WTC11 (cell line): ENCODE measurements around the gene MMP17. TPM values are rescaled to one million over a fixed set of nuclear protein-coding genes. Genes with fewer than 3 reads are reported as not detected.

Source experiments
- CREM ChIP-seq: sonication (generic); formaldehyde crosslinking; IDR thresholded peaks from 2 replicates; pipeline ENCODE4 v1.8.1; 2022; ENCODE audit warnings: mild to moderate bottlenecking, missing genetic modification reagents, moderate library complexity
- FOXP1 ChIP-seq: sonication (generic); formaldehyde crosslinking; IDR thresholded peaks from 2 replicates; pipeline ENCODE4 v1.8.0; 2022; ENCODE audit warnings: missing genetic modification reagents, mild to moderate bottlenecking, moderate library complexity, borderline replicate concordance
- GABPB1 ChIP-seq: sonication (generic); formaldehyde crosslinking; IDR thresholded peaks from 2 replicates; pipeline ENCODE4 v1.8.1; 2023; ENCODE audit warnings: mild to moderate bottlenecking, missing genetic modification reagents
- HMGA2 ChIP-seq: fragments of 250-450 bp; sonication (Bioruptor Pico); IDR thresholded peaks from 2 replicates; pipeline ENCODE4 v1.4.0; 2021; ENCODE audit warnings: mild to moderate bottlenecking, moderate library complexity
- HMGXB4 ChIP-seq: sonication (generic); formaldehyde crosslinking; IDR thresholded peaks from 2 replicates; pipeline ENCODE4 v1.8.1; 2023; ENCODE audit warnings: mild to moderate bottlenecking, moderate library complexity, missing genetic modification reagents
- NFE2L1 ChIP-seq: sonication (generic); formaldehyde crosslinking; IDR thresholded peaks from 2 replicates; pipeline ENCODE4 v1.8.1; 2023; ENCODE audit warnings: missing genetic modification reagents
- NFYB ChIP-seq: sonication (generic); formaldehyde crosslinking; conservative IDR thresholded peaks from 2 replicates; pipeline ENCODE4 v1.8.0; 2022; ENCODE audit warnings: low read depth, missing genetic modification reagents
- NR1H2 ChIP-seq: sonication (generic); formaldehyde crosslinking; IDR thresholded peaks from 2 replicates; pipeline ENCODE4 v1.9.0; 2021; ENCODE audit warnings: mild to moderate bottlenecking, moderate library complexity, missing genetic modification reagents
- OVOL2 ChIP-seq: fragments of 250-450 bp; sonication (Bioruptor Pico); IDR thresholded peaks from 2 replicates; pipeline ENCODE4 v1.9.0; 2021; ENCODE audit warnings: mild to moderate bottlenecking, borderline replicate concordance
- PRRX2 ChIP-seq: fragments of 250-450 bp; sonication (Bioruptor Pico); IDR thresholded peaks from 2 replicates; pipeline ENCODE4 v1.8.0; 2021; ENCODE audit warnings: mild to moderate bottlenecking
- SMAD4 ChIP-seq: sonication (generic); formaldehyde crosslinking; IDR thresholded peaks from 2 replicates; pipeline ENCODE4 v1.8.0; 2022; ENCODE audit warnings: mild to moderate bottlenecking, missing genetic modification reagents
- TCF7 ChIP-seq: sonication (generic); formaldehyde crosslinking; IDR thresholded peaks from 2 replicates; pipeline ENCODE4 v1.8.0; 2022; ENCODE audit warnings: mild to moderate bottlenecking, low read depth, missing genetic modification reagents, moderate library complexity
- TEAD1 ChIP-seq: sonication (generic); formaldehyde crosslinking; IDR thresholded peaks from 2 replicates; pipeline ENCODE4 v1.8.0; 2022; ENCODE audit warnings: mild to moderate bottlenecking, missing genetic modification reagents
- ZBTB43 ChIP-seq: sonication (generic); formaldehyde crosslinking; IDR thresholded peaks from 2 replicates; pipeline ENCODE4 v1.8.1; 2023; ENCODE audit warnings: mild to moderate bottlenecking, missing genetic modification reagents
- ZNF121 ChIP-seq: sonication (generic); formaldehyde crosslinking; IDR thresholded peaks from 2 replicates; pipeline ENCODE4 v1.8.0; 2023; ENCODE audit warnings: missing genetic modification reagents
- ZNF138 ChIP-seq: sonication (generic); formaldehyde crosslinking; conservative IDR thresholded peaks from 2 replicates; pipeline ENCODE4 v1.8.1; 2022; ENCODE audit warnings: mild to moderate bottlenecking, moderate library complexity, missing genetic modification reagents
- ZNF263 ChIP-seq: sonication (generic); formaldehyde crosslinking; IDR thresholded peaks from 2 replicates; pipeline ENCODE4 v1.8.1; 2022; ENCODE audit warnings: low read depth, mild to moderate bottlenecking, moderate library complexity, missing genetic modification reagents
- ZNF396 ChIP-seq: fragments of 250-450 bp; sonication (Bioruptor Pico); IDR thresholded peaks from 2 replicates; pipeline ENCODE4 v1.8.0; 2021; ENCODE audit warnings: mild to moderate bottlenecking, moderate library complexity, borderline replicate concordance
- ZNF425 ChIP-seq: fragments of 250-450 bp; sonication (Bioruptor Pico); conservative IDR thresholded peaks from 2 replicates; pipeline ENCODE4 v1.9.0; 2021; ENCODE audit warnings: mild to moderate bottlenecking
- ZNF512 ChIP-seq: sonication (generic); formaldehyde crosslinking; IDR thresholded peaks from 2 replicates; pipeline ENCODE4 v1.8.1; 2022; ENCODE audit warnings: missing genetic modification reagents, borderline replicate concordance
- total RNA-seq: library from RNA; stranded (reverse); gene quantifications from 3 replicates; pipeline ENCODE4 v1.2.3, GENCODE V29; 2021
- TF ChIP-seq, protein P1 (sequence below): fragments of 250-450 bp; sonication (Bioruptor Pico); IDR thresholded peaks from 2 replicates; pipeline ENCODE4 v1.9.0; 2021; ENCODE audit warnings: moderate library complexity, mild to moderate bottlenecking, inconsistent platforms, borderline replicate concordance
- TF ChIP-seq, protein P2 (sequence below): sonication (generic); formaldehyde crosslinking; conservative IDR thresholded peaks from 2 replicates; pipeline ENCODE4 v1.8.1; 2023; ENCODE audit warnings: mild to moderate bottlenecking, low read depth, missing genetic modification reagents, moderate library complexity
- TF ChIP-seq, protein P3 (sequence below): sonication (generic); formaldehyde crosslinking; IDR thresholded peaks from 2 replicates; pipeline ENCODE4 v1.8.1; 2023; ENCODE audit warnings: mild to moderate bottlenecking, missing genetic modification reagents, moderate library complexity
- TF ChIP-seq, protein P4 (sequence below): sonication (generic); formaldehyde crosslinking; IDR thresholded peaks from 2 replicates; pipeline ENCODE4 v1.8.0; 2023; ENCODE audit warnings: missing genetic modification reagents

The MMP17 gene
- total RNA-seq, 1 experiment from 2014 or later: 67.1 TPM

DNA sequence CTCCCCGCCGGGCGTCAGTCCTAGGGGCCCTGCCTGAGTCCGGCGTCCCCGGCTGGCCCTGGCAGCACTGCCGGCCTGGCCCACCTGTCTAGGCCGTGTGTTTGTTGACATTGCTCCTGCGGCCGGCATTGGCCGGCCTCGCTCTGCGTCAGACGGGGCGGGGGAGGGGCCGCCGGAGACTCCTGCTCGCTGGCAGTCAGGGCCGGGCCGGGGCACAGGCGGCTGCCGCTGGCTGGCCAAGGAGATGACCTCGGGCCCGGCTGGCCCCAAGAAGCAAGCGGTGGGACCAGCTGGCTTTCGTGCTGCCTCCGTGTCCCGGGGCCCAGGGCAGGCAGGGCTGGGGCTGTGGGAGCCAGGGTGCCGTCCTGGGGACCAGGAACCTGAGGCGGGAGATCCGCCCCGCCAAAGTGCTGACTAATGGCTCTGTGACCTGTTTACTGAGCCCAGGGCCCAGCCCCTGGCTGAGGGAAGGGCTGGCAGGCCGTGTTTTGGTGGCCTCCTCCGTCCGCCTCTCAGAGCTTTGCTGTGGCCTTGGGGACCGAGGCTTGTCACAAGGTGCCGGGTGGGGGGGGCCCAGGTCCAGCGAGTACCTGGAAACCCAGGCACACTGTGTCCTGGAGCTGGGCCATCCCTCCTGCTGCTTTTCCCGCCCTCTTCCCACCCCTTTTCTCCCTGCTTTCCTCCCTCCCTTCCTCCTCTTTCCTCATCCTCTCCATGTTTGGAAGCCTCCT lies 68.1 kb downstream of the MMP17 start (continued):
- TF ChIP-seq, protein P1, sequence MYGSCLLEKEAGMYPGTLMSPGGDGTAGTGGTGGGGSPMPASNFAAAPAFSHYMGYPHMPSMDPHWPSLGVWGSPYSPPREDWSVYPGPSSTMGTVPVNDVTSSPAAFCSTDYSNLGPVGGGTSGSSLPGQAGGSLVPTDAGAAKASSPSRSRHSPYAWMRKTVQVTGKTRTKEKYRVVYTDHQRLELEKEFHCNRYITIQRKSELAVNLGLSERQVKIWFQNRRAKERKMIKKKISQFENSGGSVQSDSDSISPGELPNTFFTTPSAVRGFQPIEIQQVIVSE (CRISPR knock-in tag): no peak
- TF ChIP-seq ZNF121 (CRISPR knock-in tag) (peak; percentile 91), ZNF263 (CRISPR knock-in tag) (no peak), ZBTB43 (CRISPR knock-in tag) (no peak), TEAD1 (CRISPR knock-in tag) (no peak), CREM (CRISPR knock-in tag) (0 out of 2 replicates have a peak, but pooled peaks have one; percentile 69), FOXP1 (CRISPR knock-in tag) (peak; percentile 40), OVOL2 (CRISPR knock-in tag) (no peak), ZNF396 (CRISPR knock-in tag) (no peak), ZNF425 (CRISPR knock-in tag) (no peak), ZNF512 (CRISPR knock-in tag) (no peak), HMGXB4 (CRISPR knock-in tag) (no peak), NFYB (CRISPR knock-in tag) (no peak), SMAD4 (CRISPR knock-in tag) (no peak), ZNF138 (CRISPR knock-in tag) (no peak), NR1H2 (no peak), GABPB1 (peak; percentile 77), HMGA2 (CRISPR knock-in tag) (no peak), PRRX2 (CRISPR knock-in tag) (no peak), TCF7 (CRISPR knock-in tag) (no peak), NFE2L1 (peak; percentile 78)
- TF ChIP-seq, protein P2, sequence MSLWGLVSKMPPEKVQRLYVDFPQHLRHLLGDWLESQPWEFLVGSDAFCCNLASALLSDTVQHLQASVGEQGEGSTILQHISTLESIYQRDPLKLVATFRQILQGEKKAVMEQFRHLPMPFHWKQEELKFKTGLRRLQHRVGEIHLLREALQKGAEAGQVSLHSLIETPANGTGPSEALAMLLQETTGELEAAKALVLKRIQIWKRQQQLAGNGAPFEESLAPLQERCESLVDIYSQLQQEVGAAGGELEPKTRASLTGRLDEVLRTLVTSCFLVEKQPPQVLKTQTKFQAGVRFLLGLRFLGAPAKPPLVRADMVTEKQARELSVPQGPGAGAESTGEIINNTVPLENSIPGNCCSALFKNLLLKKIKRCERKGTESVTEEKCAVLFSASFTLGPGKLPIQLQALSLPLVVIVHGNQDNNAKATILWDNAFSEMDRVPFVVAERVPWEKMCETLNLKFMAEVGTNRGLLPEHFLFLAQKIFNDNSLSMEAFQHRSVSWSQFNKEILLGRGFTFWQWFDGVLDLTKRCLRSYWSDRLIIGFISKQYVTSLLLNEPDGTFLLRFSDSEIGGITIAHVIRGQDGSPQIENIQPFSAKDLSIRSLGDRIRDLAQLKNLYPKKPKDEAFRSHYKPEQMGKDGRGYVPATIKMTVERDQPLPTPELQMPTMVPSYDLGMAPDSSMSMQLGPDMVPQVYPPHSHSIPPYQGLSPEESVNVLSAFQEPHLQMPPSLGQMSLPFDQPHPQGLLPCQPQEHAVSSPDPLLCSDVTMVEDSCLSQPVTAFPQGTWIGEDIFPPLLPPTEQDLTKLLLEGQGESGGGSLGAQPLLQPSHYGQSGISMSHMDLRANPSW (CRISPR knock-in tag): no peak
- TF ChIP-seq, protein P3, sequence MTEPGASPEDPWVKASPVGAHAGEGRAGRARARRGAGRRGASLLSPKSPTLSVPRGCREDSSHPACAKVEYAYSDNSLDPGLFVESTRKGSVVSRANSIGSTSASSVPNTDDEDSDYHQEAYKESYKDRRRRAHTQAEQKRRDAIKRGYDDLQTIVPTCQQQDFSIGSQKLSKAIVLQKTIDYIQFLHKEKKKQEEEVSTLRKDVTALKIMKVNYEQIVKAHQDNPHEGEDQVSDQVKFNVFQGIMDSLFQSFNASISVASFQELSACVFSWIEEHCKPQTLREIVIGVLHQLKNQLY (CRISPR knock-in tag): no peak
- TF ChIP-seq, protein P4, sequence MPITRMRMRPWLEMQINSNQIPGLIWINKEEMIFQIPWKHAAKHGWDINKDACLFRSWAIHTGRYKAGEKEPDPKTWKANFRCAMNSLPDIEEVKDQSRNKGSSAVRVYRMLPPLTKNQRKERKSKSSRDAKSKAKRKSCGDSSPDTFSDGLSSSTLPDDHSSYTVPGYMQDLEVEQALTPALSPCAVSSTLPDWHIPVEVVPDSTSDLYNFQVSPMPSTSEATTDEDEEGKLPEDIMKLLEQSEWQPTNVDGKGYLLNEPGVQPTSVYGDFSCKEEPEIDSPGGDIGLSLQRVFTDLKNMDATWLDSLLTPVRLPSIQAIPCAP (CRISPR knock-in tag): no peak
